Measurements from ENCODE around the gene GBA3.

Gene GBA3

GRCh38 chr4:22780317-22780716 lies 87.6 kb downstream of the GBA3 start:
- no peak for DNase-seq (ENCODE audit: low read depth, low spot score)

GRCh38 chr4:22780797-22781196 lies 88.1 kb downstream of the GBA3 start:
- DNase-seq (ENCODE audit: low read depth, low spot score): no peak

GRCh38 chr4:22787753-22788375 lies 95.1 kb downstream of the GBA3 start:
- DNase-seq (ENCODE audit: low read depth, low spot score): no peak

- DNase-seq (ENCODE audit: low read depth, low spot score): no peak
Measured at GRCh38 chr4:22790631-22791030, 97.9 kb downstream of the GBA3 start.

GRCh38 chr4:22794732-22795131 lies 102.0 kb downstream of the GBA3 start:
- DNase-seq (ENCODE audit: low read depth, low spot score): no peak

GRCh38 chr4:22801391-22801790 lies 108.7 kb downstream of the GBA3 start:
- no peak for DNase-seq (ENCODE audit: low read depth, low spot score)

GRCh38 chr4:22802876-22803275 lies 110.1 kb downstream of the GBA3 start:
- no peak for DNase-seq (ENCODE audit: low read depth, low spot score)

GRCh38 chr4:22803512-22803911 lies 110.8 kb downstream of the GBA3 start:
- DNase-seq (ENCODE audit: low read depth, low spot score): no peak

GRCh38 chr4:22814906-22815305 lies 122.2 kb downstream of the GBA3 start:
- DNase-seq (ENCODE audit: low read depth, low spot score): no peak

GRCh38 chr4:22824091-22824490 lies 131.4 kb downstream of the GBA3 start:
- no peak for DNase-seq (ENCODE audit: low read depth, low spot score)

- DNase-seq (ENCODE audit: low read depth, low spot score): no peak
Measured at GRCh38 chr4:22842360-22843018, 149.8 kb downstream of the GBA3 start.

- DNase-seq (ENCODE audit: low read depth, low spot score): no peak
Measured at GRCh38 chr4:22848332-22848731, 155.6 kb downstream of the GBA3 start.

GRCh38 chr4:22850055-22850454 lies 157.3 kb downstream of the GBA3 start:
- DNase-seq (ENCODE audit: low read depth, low spot score): no peak

GRCh38 chr4:22850630-22851029 lies 157.9 kb downstream of the GBA3 start:
- DNase-seq (ENCODE audit: low read depth, low spot score): no peak

- DNase-seq (ENCODE audit: low read depth, low spot score): no peak
Measured at GRCh38 chr4:22857411-22857810, 164.7 kb downstream of the GBA3 start.

GRCh38 chr4:22859318-22859717 lies 166.6 kb downstream of the GBA3 start:
- DNase-seq (ENCODE audit: low read depth, low spot score): no peak
